ENCODE results near the gene CHRNA3. TPM values are rescaled to one million over a fixed set of nuclear protein-coding genes. Genes with fewer than 3 reads are reported as not detected.

CHRNA3 gene
- total RNA-seq, 1 donor from 2014 or later, result 4.0 TPM

DNA sequence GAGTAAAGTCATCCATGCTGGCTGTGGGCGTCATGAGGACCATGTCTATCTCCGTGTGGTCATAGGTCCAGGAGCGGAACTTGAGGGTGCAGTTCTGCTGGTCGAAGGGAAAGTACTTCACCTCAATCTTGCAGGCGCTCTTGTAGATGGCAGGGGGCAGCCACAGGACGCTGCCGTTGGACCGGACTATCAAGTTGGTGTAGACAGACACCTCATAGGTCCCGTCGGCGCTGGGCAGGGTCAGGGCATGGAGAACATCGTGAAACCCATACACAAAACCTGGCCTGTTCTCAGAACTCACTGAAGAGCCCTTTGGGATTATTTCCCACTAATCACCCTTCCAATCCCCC lies 8.9 kb upstream of the CHRNA3 start:
- no peak overlapping the region for H3K27ac Mint-ChIP-seq
- peaks cover 13% of the 10 kb centered on the region for H3K9me3 Mint-ChIP-seq
- no peak for DNase-seq (ENCODE audit: low spot score in 2 of 2, unreplicated experiment in 2 of 2)
- TF ChIP-seq, protein P1, sequence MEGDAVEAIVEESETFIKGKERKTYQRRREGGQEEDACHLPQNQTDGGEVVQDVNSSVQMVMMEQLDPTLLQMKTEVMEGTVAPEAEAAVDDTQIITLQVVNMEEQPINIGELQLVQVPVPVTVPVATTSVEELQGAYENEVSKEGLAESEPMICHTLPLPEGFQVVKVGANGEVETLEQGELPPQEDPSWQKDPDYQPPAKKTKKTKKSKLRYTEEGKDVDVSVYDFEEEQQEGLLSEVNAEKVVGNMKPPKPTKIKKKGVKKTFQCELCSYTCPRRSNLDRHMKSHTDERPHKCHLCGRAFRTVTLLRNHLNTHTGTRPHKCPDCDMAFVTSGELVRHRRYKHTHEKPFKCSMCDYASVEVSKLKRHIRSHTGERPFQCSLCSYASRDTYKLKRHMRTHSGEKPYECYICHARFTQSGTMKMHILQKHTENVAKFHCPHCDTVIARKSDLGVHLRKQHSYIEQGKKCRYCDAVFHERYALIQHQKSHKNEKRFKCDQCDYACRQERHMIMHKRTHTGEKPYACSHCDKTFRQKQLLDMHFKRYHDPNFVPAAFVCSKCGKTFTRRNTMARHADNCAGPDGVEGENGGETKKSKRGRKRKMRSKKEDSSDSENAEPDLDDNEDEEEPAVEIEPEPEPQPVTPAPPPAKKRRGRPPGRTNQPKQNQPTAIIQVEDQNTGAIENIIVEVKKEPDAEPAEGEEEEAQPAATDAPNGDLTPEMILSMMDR (IDR thresholded peaks at IDR 0.05; ENCODE audit: unreplicated experiment), result no peak
- H3K4me3 Mint-ChIP-seq, result no peak overlapping the region
- H3K4me1 Mint-ChIP-seq, result no peaks in the 10 kb centered on the region
- H3K27me3 Mint-ChIP-seq (ENCODE audit: low read depth), result peaks cover 33% of the 10 kb centered on the region
- peaks cover 27% of the 10 kb centered on the region for H3K36me3 Mint-ChIP-seq

DNA sequence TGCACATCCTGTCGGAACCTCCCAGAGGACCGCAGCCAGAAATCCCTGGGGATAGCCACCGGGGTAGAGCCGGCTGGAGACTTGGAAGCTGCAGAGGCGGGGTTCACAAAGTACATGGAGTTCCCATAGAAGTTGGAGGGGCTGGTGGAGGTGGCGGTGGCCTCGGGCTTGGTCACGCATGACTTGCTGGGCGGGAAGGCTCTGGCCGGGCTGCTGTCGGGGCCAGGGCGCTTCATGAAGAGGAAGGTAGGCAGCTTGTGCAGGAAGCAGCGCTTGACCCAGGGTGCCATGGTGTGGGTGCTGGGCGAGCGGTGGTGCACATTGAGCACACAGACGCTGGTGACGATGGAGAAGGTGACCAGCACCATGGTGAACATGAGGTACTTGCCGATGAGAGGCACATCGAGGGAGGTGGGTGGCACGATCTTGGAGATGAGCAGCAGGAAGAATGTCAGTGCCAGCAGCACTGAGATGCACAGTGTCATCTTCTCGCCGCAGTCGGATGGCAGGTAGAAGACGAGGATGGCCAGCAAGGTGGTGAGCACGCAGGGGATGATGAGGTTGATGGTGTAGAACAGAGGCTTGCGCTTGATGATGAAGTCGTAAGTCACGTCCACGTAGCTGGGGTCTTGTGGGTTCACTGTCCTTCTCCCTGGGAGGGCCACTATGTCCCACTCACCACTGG lies 8.4 kb upstream of the CHRNA3 start:
- H3K36me3 Mint-ChIP-seq, result peaks cover 27% of the 10 kb centered on the region
- H3K27me3 Mint-ChIP-seq (ENCODE audit: low read depth), result peaks cover 38% of the 10 kb centered on the region
- H3K27ac Mint-ChIP-seq, result no peak overlapping the region
- H3K9me3 Mint-ChIP-seq, result peaks cover 13% of the 10 kb centered on the region
- TF ChIP-seq, protein P1 (IDR thresholded peaks at IDR 0.05; ENCODE audit: unreplicated experiment), result no peak
- no peak overlapping the region for H3K4me3 Mint-ChIP-seq
- DNase-seq (ENCODE audit: low spot score in 2 of 2, unreplicated experiment in 2 of 2), result no peak
- no peaks in the 10 kb centered on the region for H3K4me1 Mint-ChIP-seq

DNA sequence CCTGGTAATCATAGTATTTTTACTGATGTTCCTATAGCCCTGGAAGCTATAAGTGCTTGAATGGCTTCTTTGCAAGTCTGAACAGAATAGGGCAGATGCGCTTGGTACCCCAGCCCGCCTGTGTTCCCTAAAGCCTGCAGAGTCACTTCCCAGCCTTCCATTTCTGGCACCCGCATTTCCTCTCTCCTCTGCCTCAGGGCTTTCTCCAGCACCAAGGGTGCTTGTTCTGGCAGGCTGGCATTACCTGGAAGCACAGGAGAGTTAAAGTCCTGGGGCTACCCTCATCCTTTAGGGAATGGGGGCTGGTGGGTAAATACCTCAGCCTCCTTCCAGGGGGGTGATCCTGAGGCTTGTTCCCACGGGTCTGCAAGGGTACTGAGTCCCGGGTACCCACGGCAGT lies 7.4 kb upstream of the CHRNA3 start:
- H3K4me1 Mint-ChIP-seq, result no peaks in the 10 kb centered on the region
- H3K27me3 Mint-ChIP-seq (ENCODE audit: low read depth), result peaks cover 46% of the 10 kb centered on the region
- TF ChIP-seq, protein P1 (IDR thresholded peaks at IDR 0.05; ENCODE audit: unreplicated experiment), result no peak
- H3K36me3 Mint-ChIP-seq, result peaks cover 23% of the 10 kb centered on the region
- DNase-seq (ENCODE audit: low spot score in 2 of 2, unreplicated experiment in 2 of 2), result no peak
- H3K27ac Mint-ChIP-seq, result no peak overlapping the region
- no peak overlapping the region for H3K4me3 Mint-ChIP-seq
- peaks cover 8% of the 10 kb centered on the region for H3K9me3 Mint-ChIP-seq

DNA sequence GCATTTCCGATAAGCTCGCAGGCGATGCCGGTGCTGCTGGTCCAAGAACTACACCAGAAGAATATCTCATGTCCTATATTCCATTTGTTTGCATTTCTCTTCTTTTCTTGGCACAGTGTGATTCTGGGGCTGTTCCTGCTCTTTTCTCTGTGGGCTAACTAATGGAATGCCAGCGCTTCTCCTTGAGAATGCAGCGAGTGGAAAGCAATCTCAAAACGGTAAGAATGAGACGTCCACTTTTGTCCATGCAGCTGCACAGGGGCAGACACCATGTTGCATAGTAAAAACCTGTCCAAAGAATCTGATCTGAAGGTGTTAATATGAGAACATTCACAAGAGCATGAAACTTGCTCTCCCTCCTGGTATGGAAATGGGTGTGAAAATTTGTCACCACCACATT lies 6.6 kb upstream of the CHRNA3 start:
- Mint-ChIP-seq H3K4me1 (no peaks in the 10 kb centered on the region), H3K36me3 (peaks cover 16% of the 10 kb centered on the region), H3K9me3 (no peaks in the 10 kb centered on the region), H3K27me3 (ENCODE audit: low read depth) (peaks cover 52% of the 10 kb centered on the region), H3K4me3 (no peak overlapping the region), H3K27ac (no peak overlapping the region)
- TF ChIP-seq, protein P1 (IDR thresholded peaks at IDR 0.05; ENCODE audit: unreplicated experiment), result no peak
- DNase-seq (ENCODE audit: low spot score in 2 of 2, unreplicated experiment in 2 of 2), result no peak

DNA sequence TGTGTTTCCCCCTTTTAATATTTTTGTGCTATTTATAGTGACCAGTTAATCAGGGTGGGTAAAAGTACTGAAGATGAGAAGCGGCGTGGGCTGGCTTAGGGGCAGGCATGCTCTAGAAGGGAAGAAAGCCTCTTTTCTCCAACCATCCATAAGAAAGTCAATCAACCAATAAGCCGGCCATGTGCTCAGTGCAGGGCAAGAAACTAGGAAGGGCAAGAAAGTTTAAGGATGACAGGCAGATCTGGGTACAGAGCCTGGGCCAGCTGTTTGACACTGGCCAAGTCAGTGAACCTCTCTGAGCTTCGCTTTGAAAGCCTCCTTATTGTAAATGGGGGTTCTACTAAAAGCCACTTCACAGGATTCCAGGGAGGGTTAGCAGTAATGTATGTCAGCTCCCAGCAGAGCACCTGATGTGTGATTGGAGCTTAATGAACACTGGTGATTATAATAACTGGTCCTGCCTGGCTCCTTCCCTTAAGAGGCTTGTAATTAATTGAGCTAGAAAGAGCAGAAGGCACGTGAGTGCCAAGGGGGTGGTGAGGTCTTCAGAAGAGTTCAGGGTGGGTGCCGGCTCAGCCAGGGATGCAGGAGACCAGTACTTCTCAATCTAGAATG lies 5.7 kb upstream of the CHRNA3 start:
- TF ChIP-seq, protein P1 (IDR thresholded peaks at IDR 0.05; ENCODE audit: unreplicated experiment), result no peak
- H3K4me3 Mint-ChIP-seq, result no peak overlapping the region
- H3K27me3 Mint-ChIP-seq (ENCODE audit: low read depth), result peaks cover 60% of the 10 kb centered on the region
- H3K27ac Mint-ChIP-seq, result no peak overlapping the region
- peaks cover 11% of the 10 kb centered on the region for H3K36me3 Mint-ChIP-seq
- H3K4me1 Mint-ChIP-seq, result no peaks in the 10 kb centered on the region
- no peak for DNase-seq (ENCODE audit: low spot score in 2 of 2, unreplicated experiment in 2 of 2)
- no peaks in the 10 kb centered on the region for H3K9me3 Mint-ChIP-seq

Data from mesothelial cell of epicardium (in vitro differentiated cells).